Gastrocnemius medialis (tissue), 4 donors: ENCODE measurements around the gene GRID1. TPM values are rescaled to one million over a fixed set of nuclear protein-coding genes. Genes with fewer than 3 reads are reported as not detected.

Experiments used
- ATAC-seq, 2 donors: fragments of 150-250 bp; one replicate each; pipeline ENCODE4 v1.9.1; 2016
- DNase-seq, 2 donors: peaks; one replicate each; pipeline ENCODE4 v3.0.0-alpha.2; 2019
- H3K27ac ChIP-seq, 4 donors: fragments of 200-600 bp; sonication (generic); 1 replicate in 1 of 4; 2 replicates in 3 of 4; pipeline ENCODE4 v1.5.1; 2016 to 2018; ENCODE audit warnings: mild to moderate bottlenecking in 2 of 4, moderate library complexity in 1 of 4
- H3K27me3 ChIP-seq, 3 donors: fragments of 200-600 bp; sonication (generic) in 2 of 3; 1 replicate in 1 of 3; 2 replicates in 2 of 3; pipeline versions ENCODE4 v1.5.1 to v1.6.0; 2016 to 2019; ENCODE audit warnings: mild to moderate bottlenecking in 1 of 3, moderate library complexity in 1 of 3
- H3K36me3 ChIP-seq, 2 donors: fragments of 200-600 bp; sonication (generic) in 1 of 2; one replicate each; pipeline ENCODE4 v1.5.1; 2017 to 2018
- H3K4me1 ChIP-seq, 2 donors: fragments of 200-600 bp; sonication (generic) in 1 of 2; one replicate each; pipeline ENCODE4 v1.5.1; 2016 to 2017; ENCODE audit warnings: mild to moderate bottlenecking in 2 of 2
- H3K4me3 ChIP-seq, 4 donors: fragments of 200-600 bp; sonication (generic) in 3 of 4; 1 replicate in 1 of 4; 2 replicates in 3 of 4; pipeline ENCODE4 v1.5.1; 2016 to 2019; ENCODE audit warnings: mild to moderate bottlenecking in 2 of 4
- H3K9me3 ChIP-seq, 3 donors: fragments of 200-600 bp; sonication (generic) in 2 of 3; 1 replicate in 1 of 3; 2 replicates in 2 of 3; pipeline ENCODE4 v1.5.1; 2016 to 2019
- POLR2A ChIP-seq, 2 donors: fragments of 450-650 bp; IDR thresholded peaks; one replicate each; pipeline ENCODE4 v1.6.1; 2017; ENCODE audit warnings: antibody characterized with exemption in 2 of 2, mild to moderate bottlenecking in 2 of 2, moderate library complexity in 2 of 2
- in situ Hi-C, 4 donors: fragments of 200-750 bp; cut with MboI; loops; one replicate each; pipeline versions ENCODE4 v1.15.0 to v1.8.0; 2017; ENCODE audit warnings: low sequenced_read_pairs in 4 of 4
- intact Hi-C: fragments of 100-400 bp; cut with DNase I; formaldehyde crosslinking; loops from one replicate; pipeline ENCODE4 v1.15.1; 2023; ENCODE audit warnings: low total_unique reads
- total RNA-seq, 4 donors: library from RNA; depleted of rRNA; stranded (reverse); fragments of >200 nt; gene quantifications; one replicate each; pipeline versions ENCODE4 v1.1.0 to v1.2.3, GENCODE V29; 2016
- TF ChIP-seq, protein P1 (sequence below), 5 experiments: fragments of 450-650 bp in 3 of 5; fragments of 200-600 bp in 2 of 5; sonication (generic) in 2 of 5; IDR thresholded peaks in 4 of 5; conservative IDR thresholded peaks in 1 of 5; 1 replicate in 4 of 5; 2 replicates in 1 of 5; pipeline ENCODE4 v1.5.1; 2016 to 2019; ENCODE audit warnings: antibody characterized with exemption in 5 of 5, mild to moderate bottlenecking in 3 of 5, moderate library complexity in 3 of 5

GRID1 gene
- total RNA-seq, 4 donors from 2014 or later: 0.17 to 1.4 (median 0.79) TPM

DNA sequence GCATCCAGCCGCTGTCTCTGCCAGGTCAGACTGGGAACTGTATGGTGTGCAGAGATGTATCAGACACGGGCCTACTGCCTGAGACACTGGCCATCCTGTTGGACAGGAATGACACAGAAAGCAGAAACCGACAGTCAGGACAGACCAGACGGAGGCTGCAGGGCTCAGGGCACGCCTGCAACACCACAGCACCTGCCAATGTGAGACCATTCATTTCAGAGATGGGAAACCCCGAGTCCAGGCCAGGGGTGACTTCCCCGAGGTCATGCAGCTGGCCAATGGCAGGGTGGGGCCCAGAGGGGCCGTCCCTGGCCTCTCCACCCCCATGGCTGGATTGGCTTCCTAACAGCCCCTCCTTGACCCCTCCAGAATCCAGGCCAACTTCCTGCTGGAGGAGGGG is 34.7 kb downstream of the GRID1 start:
- H3K36me3 ChIP-seq: no peaks in the 10 kb centered on the region
- H3K4me1 ChIP-seq: no peaks in the 10 kb centered on the region
- intact Hi-C loops (no loop called here), in situ Hi-C loops (no loop called here)
- no peak overlapping the region for H3K4me3 ChIP-seq
- no peak for ATAC-seq
- no peaks in the 10 kb centered on the region for H3K9me3 ChIP-seq
- DNase-seq: no peak
- TF ChIP-seq POLR2A (IDR thresholded peaks at IDR 0.05): no peak
- peaks cover 0 to 2% (median 0%) of the 10 kb centered on the region in 3 donors for H3K27me3 ChIP-seq
- no peak overlapping the region for H3K27ac ChIP-seq

DNA sequence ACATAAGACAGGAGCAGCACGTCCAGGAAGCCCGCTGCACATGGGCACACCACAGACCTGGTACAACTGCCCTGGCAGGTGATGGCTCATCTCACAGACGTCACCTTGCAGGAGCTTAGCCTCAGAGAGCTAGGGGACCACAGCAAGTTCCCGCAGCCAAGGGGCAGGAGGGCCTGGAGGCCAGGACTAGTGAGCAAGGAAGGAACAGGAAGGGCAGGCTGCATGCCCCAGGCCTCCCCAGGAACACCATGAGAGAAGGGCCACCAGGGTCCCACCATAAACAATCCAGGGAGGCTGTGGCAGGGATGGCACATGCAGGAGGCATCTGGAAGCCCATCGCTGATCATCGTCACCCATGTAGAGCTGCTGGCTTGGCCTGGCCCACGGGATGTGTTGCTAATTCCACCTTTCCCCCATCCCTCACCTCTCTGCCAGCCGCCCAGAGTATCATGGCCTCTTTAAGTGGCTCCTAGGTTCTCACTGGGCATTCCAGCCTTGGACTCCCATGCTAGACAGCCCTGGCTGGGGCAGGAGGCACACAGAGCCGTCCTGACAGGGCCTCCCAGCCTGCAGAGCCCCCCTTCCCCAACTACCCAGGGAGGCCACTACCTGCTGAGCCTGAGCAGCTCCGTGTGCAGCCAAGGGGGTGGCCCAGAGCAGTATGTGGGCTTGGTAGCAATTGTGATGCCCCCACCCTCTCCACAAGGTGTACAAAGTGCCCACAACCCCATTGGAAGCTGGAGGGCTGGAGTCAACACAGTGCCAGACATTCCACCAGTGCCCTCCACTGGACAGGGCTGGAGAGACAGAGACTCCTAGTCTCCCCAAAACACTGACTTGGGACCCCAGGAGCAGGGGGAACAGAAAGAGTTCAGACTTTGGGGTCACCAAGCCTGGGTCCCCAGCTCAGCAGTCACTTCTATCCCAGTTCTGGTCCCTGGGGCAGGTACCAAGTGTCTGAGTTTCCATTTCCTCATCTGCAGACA is 35.5 kb downstream of the GRID1 start:
- H3K9me3 ChIP-seq: no peaks in the 10 kb centered on the region
- DNase-seq (no peak), ATAC-seq (no peak)
- H3K36me3 ChIP-seq: no peaks in the 10 kb centered on the region
- H3K4me1 ChIP-seq: no peaks in the 10 kb centered on the region
- no peak overlapping the region for H3K27ac ChIP-seq
- peaks cover 0 to 2% (median 0%) of the 10 kb centered on the region in 3 donors for H3K27me3 ChIP-seq
- TF ChIP-seq, protein P1, sequence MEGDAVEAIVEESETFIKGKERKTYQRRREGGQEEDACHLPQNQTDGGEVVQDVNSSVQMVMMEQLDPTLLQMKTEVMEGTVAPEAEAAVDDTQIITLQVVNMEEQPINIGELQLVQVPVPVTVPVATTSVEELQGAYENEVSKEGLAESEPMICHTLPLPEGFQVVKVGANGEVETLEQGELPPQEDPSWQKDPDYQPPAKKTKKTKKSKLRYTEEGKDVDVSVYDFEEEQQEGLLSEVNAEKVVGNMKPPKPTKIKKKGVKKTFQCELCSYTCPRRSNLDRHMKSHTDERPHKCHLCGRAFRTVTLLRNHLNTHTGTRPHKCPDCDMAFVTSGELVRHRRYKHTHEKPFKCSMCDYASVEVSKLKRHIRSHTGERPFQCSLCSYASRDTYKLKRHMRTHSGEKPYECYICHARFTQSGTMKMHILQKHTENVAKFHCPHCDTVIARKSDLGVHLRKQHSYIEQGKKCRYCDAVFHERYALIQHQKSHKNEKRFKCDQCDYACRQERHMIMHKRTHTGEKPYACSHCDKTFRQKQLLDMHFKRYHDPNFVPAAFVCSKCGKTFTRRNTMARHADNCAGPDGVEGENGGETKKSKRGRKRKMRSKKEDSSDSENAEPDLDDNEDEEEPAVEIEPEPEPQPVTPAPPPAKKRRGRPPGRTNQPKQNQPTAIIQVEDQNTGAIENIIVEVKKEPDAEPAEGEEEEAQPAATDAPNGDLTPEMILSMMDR (IDR thresholded peaks at IDR 0.05 in 4 of 5, conservative IDR thresholded peaks at IDR 0.05 in 1 of 5): no peak
- no peak for TF ChIP-seq POLR2A (IDR thresholded peaks at IDR 0.05)
- in situ Hi-C loops (no loop called here), intact Hi-C loops (no loop called here)
- H3K4me3 ChIP-seq: no peak overlapping the region

DNA sequence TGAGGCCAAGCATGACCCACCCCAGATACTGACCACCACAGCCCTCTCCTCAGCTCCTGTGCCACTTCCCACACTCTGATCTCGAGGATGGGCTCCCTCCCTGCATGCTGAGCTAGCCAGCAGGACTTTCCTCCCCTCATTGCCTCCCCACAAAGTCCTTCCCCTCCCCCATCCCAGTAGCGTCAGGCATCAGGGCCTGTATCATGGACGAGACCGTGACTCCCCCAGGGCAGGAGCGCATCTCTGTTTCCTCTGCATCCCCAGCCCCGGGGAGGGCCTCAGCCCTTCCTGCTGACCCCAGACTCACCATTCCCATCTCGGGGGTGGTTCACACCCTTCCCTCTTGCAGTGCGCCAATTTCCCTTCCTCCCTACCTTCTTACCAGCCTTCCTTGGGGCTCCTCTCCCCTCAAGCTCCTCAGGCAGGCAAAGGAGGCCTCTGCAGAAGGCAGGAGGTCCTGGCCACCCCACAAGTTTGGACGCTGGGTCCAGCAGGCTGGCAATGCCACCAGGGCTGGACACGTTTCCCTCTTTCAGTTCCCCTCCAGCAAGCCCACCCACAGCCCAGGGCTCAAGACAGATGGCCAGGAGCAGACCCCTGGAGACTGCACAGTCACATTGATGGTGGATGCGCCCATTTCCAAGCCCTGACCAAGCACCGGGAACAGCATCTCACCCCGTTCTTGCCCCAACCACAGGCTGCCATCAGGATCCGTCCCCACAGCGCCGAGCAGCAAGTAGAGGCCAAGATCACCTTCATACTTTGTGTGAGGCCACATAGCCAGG is 36.5 kb downstream of the GRID1 start:
- ATAC-seq (no peak), DNase-seq (no peak)
- no peak overlapping the region for H3K27ac ChIP-seq
- intact Hi-C loops (no loop called here), in situ Hi-C loops (no loop called here)
- H3K4me3 ChIP-seq: no peak overlapping the region
- H3K4me1 ChIP-seq: no peaks in the 10 kb centered on the region
- no peaks in the 10 kb centered on the region for H3K36me3 ChIP-seq
- H3K27me3 ChIP-seq: no peaks in the 10 kb centered on the region
- no peaks in the 10 kb centered on the region for H3K9me3 ChIP-seq
- TF ChIP-seq, protein P1 (IDR thresholded peaks at IDR 0.05 in 4 of 5, conservative IDR thresholded peaks at IDR 0.05 in 1 of 5): no peak
- no peak for TF ChIP-seq POLR2A (IDR thresholded peaks at IDR 0.05)

DNA sequence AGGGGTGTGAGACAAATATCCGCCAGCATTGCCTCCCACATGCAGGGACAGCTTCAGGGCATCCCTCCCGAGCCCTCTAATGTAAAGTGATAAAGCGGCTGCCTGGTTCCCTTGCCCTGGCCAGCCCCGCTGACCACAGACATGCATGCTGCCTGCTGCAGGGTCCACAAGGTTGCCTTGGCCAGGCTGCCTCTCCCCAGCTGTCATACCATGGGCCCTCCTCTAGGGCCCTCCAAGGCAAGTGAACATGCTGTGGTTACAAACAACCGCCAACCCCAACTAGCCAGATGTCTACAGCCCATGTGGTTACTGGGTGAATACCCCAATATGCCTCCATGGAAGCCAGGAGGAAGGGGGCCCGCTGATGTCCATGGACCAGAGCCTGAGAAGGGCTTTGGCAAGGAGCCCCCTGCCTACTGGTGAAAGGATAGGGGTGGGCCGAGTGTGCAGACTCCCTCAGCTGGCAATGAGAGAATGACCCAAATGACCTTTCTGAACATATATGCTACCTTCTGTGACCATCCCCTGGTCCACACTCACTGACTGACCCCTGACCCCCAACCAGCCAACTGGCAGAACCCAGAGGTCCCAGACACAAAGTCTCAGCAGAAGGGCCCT is 37.4 kb downstream of the GRID1 start:
- H3K9me3 ChIP-seq: no peaks in the 10 kb centered on the region
- in situ Hi-C loops (no loop called here), intact Hi-C loops (no loop called here)
- H3K27me3 ChIP-seq: no peaks in the 10 kb centered on the region
- no peak overlapping the region for H3K27ac ChIP-seq
- DNase-seq: no peak
- ATAC-seq: no peak
- no peaks in the 10 kb centered on the region for H3K36me3 ChIP-seq
- no peaks in the 10 kb centered on the region for H3K4me1 ChIP-seq
- no peak overlapping the region for H3K4me3 ChIP-seq
- TF ChIP-seq POLR2A (IDR thresholded peaks at IDR 0.05): no peak
- TF ChIP-seq, protein P1 (IDR thresholded peaks at IDR 0.05 in 4 of 5, conservative IDR thresholded peaks at IDR 0.05 in 1 of 5): no peak
